Measurements from ENCODE around the gene ANGEL1. TPM values are rescaled to one million over a fixed set of nuclear protein-coding genes. Genes with fewer than 3 reads are reported as not detected.

Gene ANGEL1
- total and polyA plus RNA-seq, 2 experiments from 2014 or later = 5.3 to 31.6 TPM

- TF ChIP-seq POLR2AphosphoS5 (IDR thresholded peaks at IDR 0.05; ENCODE audit: low read depth) (no peak), ETS1 (IDR thresholded peaks at IDR 0.05) (no peak), STAT1 (IDR thresholded peaks at IDR 0.05; ENCODE audit: unreplicated experiment) (no peak), EZH2 (IDR thresholded peaks at IDR 0.05; ENCODE audit: low read depth, unreplicated experiment) (no peak)
Measured at GRCh38 chr14:76759589-76759988, 53.1 kb downstream of the ANGEL1 start (continued).

DNA sequence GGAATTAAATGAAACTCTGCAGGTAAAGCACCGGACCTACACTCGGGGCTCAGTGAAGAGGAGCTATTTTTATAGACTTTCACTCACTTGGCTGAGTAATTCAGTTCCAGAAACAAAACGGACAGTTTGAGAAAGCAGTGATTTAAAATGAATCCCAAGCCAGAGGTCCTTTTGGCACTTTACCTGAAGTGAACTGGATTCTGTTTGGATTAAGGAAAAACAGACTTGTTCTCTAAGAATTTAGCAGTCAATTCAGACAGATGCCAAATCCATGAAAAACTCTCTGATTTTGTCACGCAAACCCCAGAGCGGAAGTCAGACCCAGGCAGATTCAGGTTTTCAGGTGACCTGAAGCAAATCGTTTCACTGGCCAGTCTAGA, 56.3 kb downstream of the ANGEL1 start:
- H3K4me1 Mint-ChIP-seq = peaks cover 5% of the 10 kb centered on the region; the same call in 2 of the 3 replicates
- no peaks in the 10 kb centered on the region; the same call in 2 of the 3 replicates for H3K9me3 Mint-ChIP-seq
- Histone ChIP-seq H3F3A (replicated peaks; ENCODE audit: low read depth) (no peaks in the 10 kb centered on the region), H3K79me2 (replicated peaks; ENCODE audit: insufficient read depth) (no peaks in the 10 kb centered on the region), H3K27ac (ENCODE audit: low read depth) (no peak overlapping the region), H4K20me1 (replicated peaks; ENCODE audit: insufficient read depth) (no peaks in the 10 kb centered on the region), H3K4me1 (ENCODE audit: insufficient read depth) (peaks cover 7% of the 10 kb centered on the region; the same call in 1 of the 2 replicates), H3K4me3 (no peak overlapping the region), H3K36me3 (ENCODE audit: insufficient read depth) (no peaks in the 10 kb centered on the region), H3K27me3 (ENCODE audit: insufficient read depth) (peaks cover 39% of the 10 kb centered on the region), H2AFZ (no peak overlapping the region), H3K9me2 (ENCODE audit: insufficient read depth) (no peaks in the 10 kb centered on the region), H3K4me2 (no peak overlapping the region)
- no peaks in the 10 kb centered on the region for H3K36me3 Mint-ChIP-seq (ENCODE audit: low read depth)
- H3K27ac Mint-ChIP-seq = no peak overlapping the region
- H3K27me3 Mint-ChIP-seq (ENCODE audit: insufficient read depth, low read depth, poor library complexity) = peaks cover 19% of the 10 kb centered on the region
- no peak overlapping the region for H3K4me3 Mint-ChIP-seq
- no peak for DNase-seq (ENCODE audit: low spot score)
- no peak for ATAC-seq
- no peak for TF ChIP-seq JUNB (IDR thresholded peaks at IDR 0.05; ENCODE audit: unreplicated experiment)
- TF ChIP-seq STAT1 (IDR thresholded peaks at IDR 0.05; ENCODE audit: unreplicated experiment) = no peak
- no peak for TF ChIP-seq EZH2phosphoT487 (IDR thresholded peaks at IDR 0.05; ENCODE audit: unreplicated experiment)
- no peak for TF ChIP-seq NANOG (IDR thresholded peaks at IDR 0.05; ENCODE audit: borderline replicate concordance)
- TF ChIP-seq, protein P1, sequence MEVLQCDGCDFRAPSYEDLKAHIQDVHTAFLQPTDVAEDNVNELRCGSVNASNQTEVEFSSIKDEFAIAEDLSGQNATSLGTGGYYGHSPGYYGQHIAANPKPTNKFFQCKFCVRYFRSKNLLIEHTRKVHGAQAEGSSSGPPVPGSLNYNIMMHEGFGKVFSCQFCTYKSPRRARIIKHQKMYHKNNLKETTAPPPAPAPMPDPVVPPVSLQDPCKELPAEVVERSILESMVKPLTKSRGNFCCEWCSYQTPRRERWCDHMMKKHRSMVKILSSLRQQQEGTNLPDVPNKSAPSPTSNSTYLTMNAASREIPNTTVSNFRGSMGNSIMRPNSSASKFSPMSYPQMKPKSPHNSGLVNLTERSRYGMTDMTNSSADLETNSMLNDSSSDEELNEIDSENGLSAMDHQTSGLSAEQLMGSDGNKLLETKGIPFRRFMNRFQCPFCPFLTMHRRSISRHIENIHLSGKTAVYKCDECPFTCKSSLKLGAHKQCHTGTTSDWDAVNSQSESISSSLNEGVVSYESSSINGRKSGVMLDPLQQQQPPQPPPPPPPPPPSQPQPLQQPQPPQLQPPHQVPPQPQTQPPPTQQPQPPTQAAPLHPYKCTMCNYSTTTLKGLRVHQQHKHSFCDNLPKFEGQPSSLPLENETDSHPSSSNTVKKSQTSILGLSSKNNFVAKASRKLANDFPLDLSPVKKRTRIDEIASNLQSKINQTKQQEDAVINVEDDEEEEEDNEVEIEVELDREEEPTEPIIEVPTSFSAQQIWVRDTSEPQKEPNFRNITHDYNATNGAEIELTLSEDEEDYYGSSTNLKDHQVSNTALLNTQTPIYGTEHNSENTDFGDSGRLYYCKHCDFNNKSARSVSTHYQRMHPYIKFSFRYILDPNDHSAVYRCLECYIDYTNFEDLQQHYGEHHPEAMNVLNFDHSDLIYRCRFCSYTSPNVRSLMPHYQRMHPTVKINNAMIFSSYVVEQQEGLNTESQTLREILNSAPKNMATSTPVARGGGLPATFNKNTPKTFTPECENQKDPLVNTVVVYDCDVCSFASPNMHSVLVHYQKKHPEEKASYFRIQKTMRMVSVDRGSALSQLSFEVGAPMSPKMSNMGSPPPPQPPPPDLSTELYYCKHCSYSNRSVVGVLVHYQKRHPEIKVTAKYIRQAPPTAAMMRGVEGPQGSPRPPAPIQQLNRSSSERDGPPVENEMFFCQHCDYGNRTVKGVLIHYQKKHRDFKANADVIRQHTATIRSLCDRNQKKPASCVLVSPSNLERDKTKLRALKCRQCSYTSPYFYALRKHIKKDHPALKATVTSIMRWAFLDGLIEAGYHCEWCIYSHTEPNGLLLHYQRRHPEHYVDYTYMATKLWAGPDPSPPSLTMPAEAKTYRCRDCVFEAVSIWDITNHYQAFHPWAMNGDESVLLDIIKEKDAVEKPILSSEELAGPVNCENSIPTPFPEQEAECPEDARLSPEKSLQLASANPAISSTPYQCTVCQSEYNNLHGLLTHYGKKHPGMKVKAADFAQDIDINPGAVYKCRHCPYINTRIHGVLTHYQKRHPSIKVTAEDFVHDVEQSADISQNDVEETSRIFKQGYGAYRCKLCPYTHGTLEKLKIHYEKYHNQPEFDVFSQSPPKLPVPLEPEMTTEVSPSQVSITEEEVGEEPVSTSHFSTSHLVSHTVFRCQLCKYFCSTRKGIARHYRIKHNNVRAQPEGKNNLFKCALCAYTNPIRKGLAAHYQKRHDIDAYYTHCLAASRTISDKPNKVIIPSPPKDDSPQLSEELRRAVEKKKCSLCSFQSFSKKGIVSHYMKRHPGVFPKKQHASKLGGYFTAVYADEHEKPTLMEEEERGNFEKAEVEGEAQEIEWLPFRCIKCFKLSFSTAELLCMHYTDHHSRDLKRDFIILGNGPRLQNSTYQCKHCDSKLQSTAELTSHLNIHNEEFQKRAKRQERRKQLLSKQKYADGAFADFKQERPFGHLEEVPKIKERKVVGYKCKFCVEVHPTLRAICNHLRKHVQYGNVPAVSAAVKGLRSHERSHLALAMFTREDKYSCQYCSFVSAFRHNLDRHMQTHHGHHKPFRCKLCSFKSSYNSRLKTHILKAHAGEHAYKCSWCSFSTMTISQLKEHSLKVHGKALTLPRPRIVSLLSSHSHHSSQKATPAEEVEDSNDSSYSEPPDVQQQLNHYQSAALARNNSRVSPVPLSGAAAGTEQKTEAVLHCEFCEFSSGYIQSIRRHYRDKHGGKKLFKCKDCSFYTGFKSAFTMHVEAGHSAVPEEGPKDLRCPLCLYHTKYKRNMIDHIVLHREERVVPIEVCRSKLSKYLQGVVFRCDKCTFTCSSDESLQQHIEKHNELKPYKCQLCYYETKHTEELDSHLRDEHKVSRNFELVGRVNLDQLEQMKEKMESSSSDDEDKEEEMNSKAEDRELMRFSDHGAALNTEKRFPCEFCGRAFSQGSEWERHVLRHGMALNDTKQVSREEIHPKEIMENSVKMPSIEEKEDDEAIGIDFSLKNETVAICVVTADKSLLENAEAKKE (CRISPR knock-in tag; IDR thresholded peaks at IDR 0.05) = no peak
- no peak for TF ChIP-seq CTCF (conservative IDR thresholded peaks at IDR 0.05; ENCODE audit: low read depth in 2 of 2)
- TF ChIP-seq ETS1 (IDR thresholded peaks at IDR 0.05) = no peak
- no peak for TF ChIP-seq ZNF114 (CRISPR knock-in tag; IDR thresholded peaks at IDR 0.05)
- TF ChIP-seq ZNF331 (CRISPR knock-in tag; IDR thresholded peaks at IDR 0.05; ENCODE audit: low read depth) = no peak
- TF ChIP-seq POLR2AphosphoS5 (IDR thresholded peaks at IDR 0.05; ENCODE audit: low read depth) = no peak
